Left lung (tissue), 10 donors: ENCODE measurements around the gene DAGLA. TPM values are rescaled to one million over a fixed set of nuclear protein-coding genes. Genes with fewer than 3 reads are reported as not detected.

Experiments
- ATAC-seq: fragments of 200-7000 bp; cut with Tn5 transposase; one replicate; pipeline ENCODE4 v1.9.1; 2020; ENCODE audit warnings: moderate library complexity
- DNase-seq, 4 donors: peaks; one replicate each; pipeline ENCODE4 v3.0.0-alpha.2; 2013 to 2020
- H3K27ac ChIP-seq, 2 donors: fragments of 200-600 bp; sonication (generic) in 1 of 2; one replicate each; pipeline versions ENCODE4 v1.5.0 to v1.8.0; 2020 to 2021
- H3K27me3 ChIP-seq, 2 donors: fragments of 200-600 bp; sonication (generic) in 1 of 2; one replicate each; pipeline versions ENCODE4 v1.5.0 to v1.8.0; 2020 to 2021
- H3K36me3 ChIP-seq, 2 donors: fragments of 200-600 bp; sonication (generic) in 1 of 2; one replicate each; pipeline versions ENCODE4 v1.5.0 to v1.8.0; 2020 to 2021
- H3K4me1 ChIP-seq, 2 donors: fragments of 200-600 bp; one replicate each; pipeline ENCODE4 v1.8.0; 2021
- H3K4me3 ChIP-seq, 2 donors: fragments of 200-600 bp; sonication (generic) in 1 of 2; one replicate each; pipeline versions ENCODE4 v1.5.0 to v1.8.0; 2020 to 2021; ENCODE audit warnings: mild to moderate bottlenecking in 1 of 2
- H3K9me3 ChIP-seq, 2 donors: fragments of 200-600 bp; sonication (generic) in 1 of 2; one replicate each; pipeline versions ENCODE4 v1.5.0 to v1.8.0; 2020 to 2021
- CTCF ChIP-seq, 2 donors: fragments of 200-600 bp; sonication (generic) in 1 of 2; IDR thresholded peaks; one replicate each; pipeline versions ENCODE4 v1.5.0 to v1.8.0; 2021; ENCODE audit warnings: antibody characterized with exemption in 2 of 2
- intact Hi-C, 2 donors: fragments of 100-400 bp; cut with DNase I; formaldehyde crosslinking; loops; one replicate each; pipeline versions ENCODE4 v1.11.2 to v1.14.2; 2022
- polyA plus RNA-seq, 6 donors: library from polyadenylated mRNA; unstranded; fragments of 120-200 nt; gene quantifications; one replicate each; pipeline ENCODE4 v1.2.1, GENCODE V29; 2013; ENCODE audit not compliant: insufficient read length in 6 of 6
- total RNA-seq, 2 donors: library from RNA; stranded (reverse); fragmentation: NEBNext Ultra II Directional; extraction: Animal tissue kit (Norgen Biotek cat#: 25700); gene quantifications; one replicate each; pipeline ENCODE4 v1.2.1, GENCODE V29; 2021
- donor health status: DM: no; HTN: yes; CAD: no.
- donor health status: DM: no; HTN: no; CAD: no.

Gene DAGLA
- total and polyA plus RNA-seq, 8 donors = 2.2 to 4.3 (median 3.8) TPM

GRCh38 chr11:61783717-61784505 lies 103.7 kb downstream of the DAGLA start:
- intact Hi-C loops = no loop called here
- Histone ChIP-seq H3K27me3 (no peaks in the 10 kb centered on the region), H3K27ac (no peak overlapping the region), H3K4me3 (no peak overlapping the region), H3K9me3 (no peaks in the 10 kb centered on the region), H3K4me1 (no peaks in the 10 kb centered on the region), H3K36me3 (peaks cover 0 to 48% of the 10 kb centered on the region in 2 donors)
- DNase-seq (no peak), ATAC-seq (no peak)
- TF ChIP-seq CTCF (IDR thresholded peaks at IDR 0.05) = no peak

- Histone ChIP-seq H3K27ac (no peak overlapping the region), H3K4me3 (no peak overlapping the region), H3K36me3 (peaks cover 0 to 54% of the 10 kb centered on the region in 2 donors), H3K9me3 (no peaks in the 10 kb centered on the region), H3K4me1 (no peaks in the 10 kb centered on the region), H3K27me3 (no peaks in the 10 kb centered on the region)
- ATAC-seq (no peak), DNase-seq (no peak)
- intact Hi-C loops = no loop called here
- TF ChIP-seq CTCF (IDR thresholded peaks at IDR 0.05) = no peak
Observed at GRCh38 chr11:61784506-61784805, 104.3 kb downstream of the DAGLA start.

- Histone ChIP-seq H3K4me3 (no peak overlapping the region), H3K36me3 (peaks cover 0 to 64% of the 10 kb centered on the region in 2 donors), H3K4me1 (peaks cover 2 to 8% of the 10 kb centered on the region in 2 donors), H3K27ac (no peak overlapping the region), H3K9me3 (no peaks in the 10 kb centered on the region), H3K27me3 (no peaks in the 10 kb centered on the region)
- DNase-seq (no peak), ATAC-seq (no peak)
- intact Hi-C loops = no loop called here
- no peak for TF ChIP-seq CTCF (IDR thresholded peaks at IDR 0.05)
Observed at GRCh38 chr11:61785837-61786402, 105.7 kb downstream of the DAGLA start.

- no peak for ATAC-seq
- no peak overlapping the region for H3K4me3 ChIP-seq
- no peak overlapping the region for H3K27ac ChIP-seq
- H3K36me3 ChIP-seq = peaks cover 0 to 64% of the 10 kb centered on the region in 2 donors
- no peaks in the 10 kb centered on the region for H3K9me3 ChIP-seq
- H3K27me3 ChIP-seq = no peaks in the 10 kb centered on the region
- DNase-seq = no peak
- intact Hi-C loops = no loop called here
- peaks cover 10 to 20% of the 10 kb centered on the region in 2 donors for H3K4me1 ChIP-seq
- peak in 1 of 2 donors; percentile 14 for TF ChIP-seq CTCF (IDR thresholded peaks at IDR 0.05)
Observed at GRCh38 chr11:61787928-61788491, 107.8 kb downstream of the DAGLA start.

GRCh38 chr11:61791737-61792309 lies 111.6 kb downstream of the DAGLA start:
- peak overlapping the region; percentile 89 to 95 for H3K27ac ChIP-seq
- H3K4me1 ChIP-seq = peaks cover 15 to 33% of the 10 kb centered on the region in 2 donors
- DNase-seq (peak in 3 of 4 donors; percentile 62 to 91 (median 82)), ATAC-seq (peak; percentile 59)
- H3K27me3 ChIP-seq = no peaks in the 10 kb centered on the region
- no peak for TF ChIP-seq CTCF (IDR thresholded peaks at IDR 0.05)
- H3K9me3 ChIP-seq = no peaks in the 10 kb centered on the region
- H3K36me3 ChIP-seq = peaks cover 0 to 48% of the 10 kb centered on the region in 2 donors
- intact Hi-C loops = loop anchor here in 1 of 2 donors (10.0 kb wide), 1 partner anchor 163 kb away; the partner anchor contains the start of gene BEST1
- peak overlapping the region; percentile 59 to 68 for H3K4me3 ChIP-seq
